T-helper 1 cell (primary cell): ENCODE measurements around the gene LSS.

Experiments
- DNase-seq, 5 donors: peaks; one replicate each; pipeline ENCODE4 v3.0.0-alpha.2; 2012 to 2020
- total RNA-seq, 4 donors: gene quantifications; one replicate each; lab custom pipeline; 2026; lab: John Stamatoyannopoulos, UW

LSS gene
- 35.9 to 47.7 (median 40.0) reads per million in 4 donors for total RNA-seq

GRCh38 chr21:46228345-46229051 is at the start of gene LSS:
TSS of gene LSS (minus strand) at chr21:46228774. CDS start at chr21:46228745, 29 bp downstream.
- DNase-seq: peak; percentile 96 to 99 (median 98)

GRCh38 chr21:46274797-46275390 is 46.3 kb upstream of the LSS start:
- DNase-seq: no peak

GRCh38 chr21:46273341-46273740 is 44.8 kb upstream of the LSS start:
- no peak for DNase-seq

GRCh38 chr21:46269466-46269865 is 40.9 kb upstream of the LSS start:
- no peak for DNase-seq

GRCh38 chr21:46268371-46268770 is 39.8 kb upstream of the LSS start:
- DNase-seq: no peak

GRCh38 chr21:46266946-46267345 is 38.4 kb upstream of the LSS start:
- no peak for DNase-seq

- no peak for DNase-seq
These were observed 37.4 kb upstream of the LSS start for GRCh38 chr21:46265736-46266525.

- no peak for DNase-seq
These were observed 36.1 kb upstream of the LSS start for GRCh38 chr21:46264690-46265144.

GRCh38 chr21:46264046-46264689 is 35.6 kb upstream of the LSS start:
- no peak for DNase-seq

GRCh38 chr21:46256501-46256994 is 28.0 kb upstream of the LSS start:
- DNase-seq: no peak

- DNase-seq: no peak
These were observed 27.3 kb upstream of the LSS start for GRCh38 chr21:46255758-46256337.

GRCh38 chr21:46255166-46255565 is 26.6 kb upstream of the LSS start:
- DNase-seq: no peak

- DNase-seq: no peak
These were observed 25.8 kb upstream of the LSS start for GRCh38 chr21:46254208-46254975.

GRCh38 chr21:46253610-46254124 is 25.1 kb upstream of the LSS start:
- peak in 3 of 5 donors; percentile 14 to 77 (median 15) for DNase-seq

GRCh38 chr21:46252840-46253239 is 24.3 kb upstream of the LSS start:
- no peak for DNase-seq

- DNase-seq: no peak
These were observed 21.7 kb upstream of the LSS start for GRCh38 chr21:46250146-46250725.

GRCh38 chr21:46248827-46249226 is 20.3 kb upstream of the LSS start:
- no peak for DNase-seq

GRCh38 chr21:46248422-46248782 is 19.8 kb upstream of the LSS start:
- no peak for DNase-seq

- DNase-seq: no peak
These were observed 19.3 kb upstream of the LSS start for GRCh38 chr21:46247699-46248421.

GRCh38 chr21:46246345-46246744 is 17.8 kb upstream of the LSS start:
- DNase-seq: no peak
